Measurements from ENCODE around the gene UNC13A. TPM values are rescaled to one million over a fixed set of nuclear protein-coding genes. Genes with fewer than 3 reads are reported as not detected.
"Not testable (repeated sequence)": the region's sequence is repeated elsewhere in the genome, so short reads cannot be mapped to it uniquely, and the experiment has no call there.

UNC13A gene
- total and polyA plus RNA-seq, 2 of the 13 experiments (the other 11 are each of a cell fraction or from before 2014, with no cell fraction given) = 0.11 to 0.45 TPM

- no peak for FAIRE-seq
- 41% methylated on average over 9 of the region's 9 CpGs for WGBS (ENCODE audit: low lambda C conversion rate)
- TF ChIP-seq GABPA (IDR thresholded peaks at IDR 0.05; ENCODE audit: low read depth, low read length) (no peak), GABPA (CRISPR knock-in tag; IDR thresholded peaks at IDR 0.05; ENCODE audit: low read depth) (no peak), ZBTB40 (IDR thresholded peaks at IDR 0.05) (peak; percentile 40), ZBTB40 (CRISPR knock-in tag; IDR thresholded peaks at IDR 0.05) (0 out of 2 replicates have a peak, but pooled peaks have one; percentile 34), HNRNPL (IDR thresholded peaks at IDR 0.05; ENCODE audit: low read depth, low read length) (no peak)
- Histone ChIP-seq H4K20me1 (ENCODE audit: insufficient read depth, low read length) (no peaks in the 10 kb centered on the region), H2AFZ (ENCODE audit: low read length) (no peak overlapping the region), H3K27me3 (ENCODE audit: control insufficient read depth in 1 of 2, insufficient read depth in 2 of 2, low read length in 2 of 2) (peaks cover 3 to 43% of the 10 kb centered on the region in 2 experiments; a peak in 3 of 5 replicates), H3K36me3 (replicated peaks in 1 of 2; ENCODE audit: control insufficient read depth in 1 of 2, insufficient read depth in 2 of 2, low read length in 2 of 2) (no peaks in the 10 kb centered on the region), H3K4me3 (replicated peaks in 1 of 3; ENCODE audit: insufficient read depth in 1 of 3, low read depth in 2 of 3, low read length in 3 of 3) (no peak overlapping the region), H3K79me2 (ENCODE audit: insufficient read depth, low read length) (no peaks in the 10 kb centered on the region), H3K9me3 (ENCODE audit: low read length) (no peaks in the 10 kb centered on the region), H3K4me1 (ENCODE audit: insufficient read depth, low read length) (peaks cover 19% of the 10 kb centered on the region), H3K4me2 (ENCODE audit: low read depth, low read length) (no peak overlapping the region), H3K9ac (ENCODE audit: insufficient read depth, low read depth, low read length) (no peak overlapping the region), H3K27ac (ENCODE audit: extremely low read length, insufficient read depth, low read length) (no peak overlapping the region)
- CTCF ChIA-PET (ENCODE audit: low intra/inter-chr PET ratio, low total read pairs) = no interaction called here
- POLR2A ChIA-PET = no interaction called here
- BruUV-seq (replicated peaks) = no TSS peak
- in situ Hi-C loops (cut with HindIII; ENCODE audit: extremely low pct_ligation_motif_present, low pct_unique_long_range_greater_than_20kb) (no loop called here), intact Hi-C loops (cut with micrococcal nuclease; ENCODE audit: unreplicated experiment) (no loop called here)
- ATAC-seq = no peak
- DNase-seq (ENCODE audit: low spot score) = no peak
These were observed 89.2 kb downstream of the UNC13A start for GRCh38 chr19:17598953-17599352.

DNA sequence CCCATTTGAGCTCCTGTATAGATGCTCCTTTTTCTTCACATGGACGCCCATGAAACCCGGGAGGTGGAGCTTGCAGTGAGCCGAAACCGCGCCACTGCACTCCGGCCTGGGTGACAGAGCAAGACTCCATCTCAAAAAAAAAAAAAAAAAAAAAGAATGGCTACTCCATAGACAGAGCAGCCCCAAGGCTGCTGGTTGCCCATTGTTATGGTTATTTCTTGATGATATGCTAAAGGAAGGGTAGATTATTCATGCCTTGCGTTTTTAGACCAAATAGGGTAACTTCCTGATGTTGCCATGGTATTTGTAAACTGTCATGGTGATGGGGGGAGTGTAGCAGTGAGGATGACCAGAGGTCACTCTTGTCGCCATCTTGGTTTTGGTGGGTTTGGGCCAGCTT is 90.1 kb downstream of the UNC13A start:
- ATAC-seq; H4K20me1 ChIP-seq (ENCODE audit: insufficient read depth, low read length); CTCF ChIA-PET (ENCODE audit: low intra/inter-chr PET ratio, low total read pairs); H2AFZ ChIP-seq (ENCODE audit: low read length); BruUV-seq (replicated peaks); H3K36me3 ChIP-seq (replicated peaks in 1 of 2; ENCODE audit: control insufficient read depth in 1 of 2, insufficient read depth in 2 of 2, low read length in 2 of 2); in situ Hi-C loops (cut with HindIII; ENCODE audit: extremely low pct_ligation_motif_present, low pct_unique_long_range_greater_than_20kb); H3K27ac ChIP-seq (ENCODE audit: extremely low read length, insufficient read depth, low read length); H3K9me3 ChIP-seq (ENCODE audit: low read length); H3K4me3 ChIP-seq (replicated peaks in 1 of 3; ENCODE audit: insufficient read depth in 1 of 3, low read depth in 2 of 3, low read length in 3 of 3); POLR2A ChIA-PET; intact Hi-C loops (cut with micrococcal nuclease; ENCODE audit: unreplicated experiment); H3K4me2 ChIP-seq (ENCODE audit: low read depth, low read length); FAIRE-seq; DNase-seq (ENCODE audit: low spot score); H3K9ac ChIP-seq (ENCODE audit: insufficient read depth, low read depth, low read length); H3K79me2 ChIP-seq (ENCODE audit: insufficient read depth, low read length): not testable (repeated sequence)
- Histone ChIP-seq H3K27me3 (ENCODE audit: control insufficient read depth in 1 of 2, insufficient read depth in 2 of 2, low read length in 2 of 2) (peaks cover 3 to 35% of the 10 kb centered on the region in 2 experiments; a peak in 3 of 5 replicates), H3K4me1 (ENCODE audit: insufficient read depth, low read length) (peaks cover 19% of the 10 kb centered on the region)
- 46% methylated on average over 8 of the region's 8 CpGs for WGBS (ENCODE audit: low lambda C conversion rate)

Data from HepG2 (cell line).